ENCODE data around the gene CEP72.
"Not testable (repeated sequence)": the region's sequence is repeated elsewhere in the genome, so short reads cannot be mapped to it uniquely, and the experiment has no call there.

- TF ChIP-seq EZH2 (IDR thresholded peaks at IDR 0.05; ENCODE audit: borderline replicate concordance, low read depth, low read length, severe bottlenecking); CTCF (IDR thresholded peaks at IDR 0.05; ENCODE audit: borderline replicate concordance, extremely low read depth, low read length, poor library complexity, severe bottlenecking): not testable (repeated sequence)
Measured at GRCh38 chr5:696753-697702, 84.9 kb downstream of the CEP72 start.
